Esophagus squamous epithelium (tissue), 5 donors: ENCODE results near the gene CCDC106. TPM values are rescaled to one million over a fixed set of nuclear protein-coding genes. Genes with fewer than 3 reads are reported as not detected.

Experiments used
- DNase-seq: peaks from one replicate; lab custom pipeline; 2025; lab: John Stamatoyannopoulos, UW
- H3K27ac ChIP-seq, 4 donors: fragments of 200-600 bp; sonication (generic); one replicate each; pipeline ENCODE4 v1.5.1; 2016 to 2019; ENCODE audit warnings: mild to moderate bottlenecking in 1 of 4
- H3K27me3 ChIP-seq, 4 donors: fragments of 200-600 bp; sonication (generic); 1 replicate in 3 of 4; 2 replicates in 1 of 4; pipeline versions ENCODE4 v1.5.1 to v1.6.0; 2017 to 2021; ENCODE audit warnings: antibody characterized with exemption in 1 of 4
- H3K36me3 ChIP-seq, 3 donors: fragments of 200-600 bp; sonication (generic); one replicate each; pipeline ENCODE4 v1.5.1; 2016 to 2019
- H3K4me1 ChIP-seq, 3 donors: fragments of 200-600 bp; sonication (generic); one replicate each; pipeline ENCODE4 v1.5.1; 2017 to 2019
- H3K4me3 ChIP-seq, 4 donors: fragments of 200-600 bp; sonication (generic); 1 replicate in 3 of 4; 2 replicates in 1 of 4; pipeline ENCODE4 v1.5.1; 2016 to 2019; ENCODE audit warnings: mild to moderate bottlenecking in 2 of 4, moderate library complexity in 1 of 4
- H3K9me3 ChIP-seq, 3 donors: fragments of 200-600 bp; sonication (generic); one replicate each; pipeline ENCODE4 v1.5.1; 2016 to 2019
- CTCF ChIP-seq, 6 experiments: fragments of 450-650 bp in 4 of 6; fragments of 200-600 bp in 2 of 6; sonication (generic) in 2 of 6; IDR thresholded peaks; one replicate each; pipeline ENCODE4 v1.5.1; 2016 to 2019; ENCODE audit warnings: antibody characterized with exemption in 6 of 6, mild to moderate bottlenecking in 4 of 6, moderate library complexity in 4 of 6
- POLR2A ChIP-seq, 4 donors: fragments of 450-650 bp; IDR thresholded peaks; one replicate each; pipeline ENCODE4 v1.6.1; 2017; ENCODE audit warnings: antibody characterized with exemption in 4 of 4, mild to moderate bottlenecking in 4 of 4, moderate library complexity in 3 of 4
- WGBS, 2 donors: methylation state at CpG; one replicate each; pipeline ENCODE4 v1.1.5; 2018; 5-methylcytosine and 5-hydroxymethylcytosine counted together
- intact Hi-C: fragments of 100-400 bp; cut with DNase I; formaldehyde crosslinking; loops from one replicate; pipeline ENCODE4 v1.15.0; 2022
- total RNA-seq, 4 donors: library from RNA; depleted of rRNA; stranded (reverse); fragments of >200 nt; gene quantifications; one replicate each; pipeline ENCODE4 v1.1.0, GENCODE V29; 2016
- donor health status: DM: yes; HTN: yes; CAD: no.

The CCDC106 gene
- total RNA-seq, 4 donors from 2014 or later, result 2.4 to 7.2 (median 4.6) TPM

- intact Hi-C loops, result no loop called here
- peaks cover 12 to 46% (median 21%) of the 10 kb centered on the region in 3 donors for H3K36me3 ChIP-seq
- peak overlapping the region in 3 of 4 donors; percentile 99 to 100 (median 99) for H3K27ac ChIP-seq
- H3K9me3 ChIP-seq, result no peaks in the 10 kb centered on the region
- 34 to 38% methylated on average over 7 of the region's 7 CpGs for WGBS, 2 donors
- DNase-seq, result no peak
- no peak for TF ChIP-seq POLR2A (IDR thresholded peaks at IDR 0.05)
- TF ChIP-seq CTCF (IDR thresholded peaks at IDR 0.05), result no peak
- peak overlapping the region; percentile 76 to 95 (median 86) for H3K4me3 ChIP-seq
- H3K4me1 ChIP-seq, result peaks cover 39 to 68% (median 41%) of the 10 kb centered on the region in 3 donors
- no peaks in the 10 kb centered on the region for H3K27me3 ChIP-seq
Measured at GRCh38 chr19:55656552-55656951, 8.5 kb downstream of the CCDC106 start.

GRCh38 chr19:55656988-55657747 lies 9.2 kb downstream of the CCDC106 start:
- TF ChIP-seq CTCF (IDR thresholded peaks at IDR 0.05), result no peak
- TF ChIP-seq POLR2A (IDR thresholded peaks at IDR 0.05), result no peak
- 26 to 31% methylated on average over 11 to 15 of the region's 18 CpGs for WGBS, 2 donors
- Histone ChIP-seq H3K27ac (peak overlapping the region in 2 of 4 donors; percentile 3 to 100), H3K9me3 (no peaks in the 10 kb centered on the region), H3K4me1 (peaks cover 39 to 66% (median 41%) of the 10 kb centered on the region in 3 donors), H3K27me3 (no peaks in the 10 kb centered on the region), H3K36me3 (peaks cover 18 to 46% (median 27%) of the 10 kb centered on the region in 3 donors), H3K4me3 (peak overlapping the region; percentile 76 to 95 (median 86))
- DNase-seq, result no peak
- intact Hi-C loops, result no loop called here

GRCh38 chr19:55658846-55659459 lies 10.9 kb downstream of the CCDC106 start:
- intact Hi-C loops, result no loop called here
- no peak overlapping the region for H3K4me3 ChIP-seq
- H3K9me3 ChIP-seq, result no peaks in the 10 kb centered on the region
- no peaks in the 10 kb centered on the region for H3K27me3 ChIP-seq
- no peak for DNase-seq
- peaks cover 34 to 52% (median 36%) of the 10 kb centered on the region in 3 donors for H3K4me1 ChIP-seq
- H3K36me3 ChIP-seq, result peaks cover 36 to 56% (median 45%) of the 10 kb centered on the region in 3 donors
- H3K27ac ChIP-seq, result no peak overlapping the region
- TF ChIP-seq CTCF (IDR thresholded peaks at IDR 0.05), result no peak
- no peak for TF ChIP-seq POLR2A (IDR thresholded peaks at IDR 0.05)
- WGBS, 2 donors, result 85% methylated on average over 9 of the region's 37 CpGs; no CpG with 5 or more reads in 1 of the 2 donors

GRCh38 chr19:55659822-55660221 lies 11.8 kb downstream of the CCDC106 start:
- no peak overlapping the region for H3K27ac ChIP-seq
- WGBS, 2 donors, result 62 to 66% methylated on average over 5 to 7 of the region's 9 CpGs
- peaks cover 34 to 52% (median 36%) of the 10 kb centered on the region in 3 donors for H3K4me1 ChIP-seq
- H3K36me3 ChIP-seq, result peaks cover 42 to 64% (median 52%) of the 10 kb centered on the region in 3 donors
- no peak for DNase-seq
- no peaks in the 10 kb centered on the region for H3K9me3 ChIP-seq
- no peak overlapping the region for H3K4me3 ChIP-seq
- TF ChIP-seq POLR2A (IDR thresholded peaks at IDR 0.05), result no peak
- no peak for TF ChIP-seq CTCF (IDR thresholded peaks at IDR 0.05)
- intact Hi-C loops, result no loop called here
- H3K27me3 ChIP-seq, result no peaks in the 10 kb centered on the region

- no peak for DNase-seq
- no peak for TF ChIP-seq CTCF (IDR thresholded peaks at IDR 0.05)
- WGBS, 2 donors, result 90 to 100% methylated on average over 1 to 2 of the region's 12 CpGs
- Histone ChIP-seq H3K36me3 (peaks cover 42 to 69% (median 52%) of the 10 kb centered on the region in 3 donors), H3K4me3 (no peak overlapping the region), H3K27me3 (no peaks in the 10 kb centered on the region), H3K4me1 (peaks cover 34 to 52% (median 36%) of the 10 kb centered on the region in 3 donors), H3K9me3 (no peaks in the 10 kb centered on the region), H3K27ac (no peak overlapping the region)
- intact Hi-C loops, result no loop called here
Measured at GRCh38 chr19:55660404-55660803, 12.4 kb downstream of the CCDC106 start.
